Measurements from ENCODE around the gene CD300LF.

Gene CD300LF

GRCh38 chr17:74748529-74749278 lies 36.0 kb upstream of the CD300LF start, which contains the start of gene NHERF1:
Gene NHERF1, plus strand, starts transcription at chr17:74748628. Its CDS starts 219 bp downstream, at chr17:74748847.
- Histone ChIP-seq H2AFZ (peak within 1 kb of the TSS; percentile 66), H3K9ac (peak within 1 kb of the TSS; percentile 91), H3K4me1 (peaks cover 32% of the 10 kb centered on the region), H3K4me3 (ENCODE audit: low read depth, low read length) (peak within 1 kb of the TSS; percentile 98), H3K9me3 (ENCODE audit: control insufficient read depth, low read length) (no peaks in the 10 kb centered on the region), H3K36me3 (ENCODE audit: control insufficient read depth, insufficient read depth, low read length) (no peaks in the 10 kb centered on the region), H3K79me2 (peaks cover 42% of the 10 kb centered on the region), H3K27me3 (ENCODE audit: control insufficient read depth, insufficient read depth, low read length) (no peaks in the 10 kb centered on the region), H3K27ac (peak within 1 kb of the TSS; percentile 98), H3K4me2 (ENCODE audit: low read length) (peak within 1 kb of the TSS; percentile 70)
- peak; percentile 58 for TF ChIP-seq CTCF (IDR thresholded peaks at IDR 0.05)

DNA sequence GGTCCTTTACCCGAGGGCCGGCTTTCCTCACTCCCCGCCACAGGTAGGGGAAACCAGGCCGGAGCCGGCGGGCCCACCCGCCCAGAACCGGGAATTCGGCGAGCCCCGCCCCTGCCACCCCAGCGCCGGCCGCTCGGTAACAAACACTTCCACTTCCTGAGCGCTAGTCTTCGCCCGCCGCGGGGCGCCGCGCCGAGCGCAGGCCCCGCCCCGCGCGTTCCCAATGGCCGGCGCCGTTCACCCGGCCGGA lies 35.5 kb upstream of the CD300LF start:
- Histone ChIP-seq H3K36me3 (ENCODE audit: control insufficient read depth, insufficient read depth, low read length) (no peaks in the 10 kb centered on the region), H2AFZ (peak overlapping the region; percentile 66), H3K9ac (no peak overlapping the region), H3K27ac (peak overlapping the region; percentile 45), H3K9me3 (ENCODE audit: control insufficient read depth, low read length) (no peaks in the 10 kb centered on the region), H3K4me3 (ENCODE audit: low read depth, low read length) (peak overlapping the region; percentile 98), H3K4me1 (peaks cover 31% of the 10 kb centered on the region), H3K79me2 (peaks cover 37% of the 10 kb centered on the region), H3K27me3 (ENCODE audit: control insufficient read depth, insufficient read depth, low read length) (no peaks in the 10 kb centered on the region), H3K4me2 (ENCODE audit: low read length) (peak overlapping the region; percentile 47)
- no peak for TF ChIP-seq CTCF (IDR thresholded peaks at IDR 0.05)

GRCh38 chr17:74746922-74747321 lies 34.2 kb upstream of the CD300LF start:
- peaks cover 22% of the 10 kb centered on the region for H3K4me1 ChIP-seq
- H3K9ac ChIP-seq: no peak overlapping the region
- peak overlapping the region; percentile 20 for H2AFZ ChIP-seq
- no peaks in the 10 kb centered on the region for H3K36me3 ChIP-seq (ENCODE audit: control insufficient read depth, insufficient read depth, low read length)
- H3K79me2 ChIP-seq: peaks cover 24% of the 10 kb centered on the region
- H3K9me3 ChIP-seq (ENCODE audit: control insufficient read depth, low read length): no peaks in the 10 kb centered on the region
- TF ChIP-seq CTCF (IDR thresholded peaks at IDR 0.05): no peak
- H3K27ac ChIP-seq: peak overlapping the region; percentile 36
- H3K27me3 ChIP-seq (ENCODE audit: control insufficient read depth, insufficient read depth, low read length): no peaks in the 10 kb centered on the region
- H3K4me3 ChIP-seq (ENCODE audit: low read depth, low read length): no peak overlapping the region
- H3K4me2 ChIP-seq (ENCODE audit: low read length): no peak overlapping the region

DNA sequence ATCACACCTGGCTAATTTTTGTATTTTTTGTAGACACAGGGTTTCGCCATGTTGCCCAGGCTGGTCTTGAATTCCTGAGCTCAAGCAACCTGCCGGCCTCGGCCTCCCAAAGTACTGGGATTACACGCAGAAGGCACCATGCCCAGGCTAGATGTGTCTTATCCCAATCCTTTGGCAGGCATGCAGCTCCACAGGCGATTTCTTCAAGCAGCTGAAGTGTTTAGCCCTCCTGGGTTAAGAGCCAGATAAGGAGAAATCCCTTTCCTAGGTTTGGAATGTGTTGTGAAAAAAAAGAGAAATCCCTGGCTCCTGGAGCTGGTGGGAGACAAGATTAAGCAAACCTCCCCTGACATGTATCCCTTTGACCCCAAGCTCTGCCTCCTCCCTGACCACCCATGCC lies 33.7 kb upstream of the CD300LF start:
- Histone ChIP-seq H3K36me3 (ENCODE audit: control insufficient read depth, insufficient read depth, low read length) (no peaks in the 10 kb centered on the region), H3K79me2 (peaks cover 19% of the 10 kb centered on the region), H3K9ac (no peak overlapping the region), H3K4me3 (ENCODE audit: low read depth, low read length) (no peak overlapping the region), H3K27me3 (ENCODE audit: control insufficient read depth, insufficient read depth, low read length) (no peaks in the 10 kb centered on the region), H2AFZ (no peak overlapping the region), H3K9me3 (ENCODE audit: control insufficient read depth, low read length) (no peaks in the 10 kb centered on the region), H3K4me1 (peaks cover 16% of the 10 kb centered on the region), H3K27ac (peak overlapping the region; percentile 36), H3K4me2 (ENCODE audit: low read length) (no peak overlapping the region)
- TF ChIP-seq CTCF (IDR thresholded peaks at IDR 0.05): no peak

Data from parathyroid adenoma (tissue), 2 donors.